ENCODE data around the gene NPB. TPM values are rescaled to one million over a fixed set of nuclear protein-coding genes. Genes with fewer than 3 reads are reported as not detected.

The NPB gene
- polyA plus RNA-seq, 1 of the 3 experiments (the other 2 are of a cell fraction) = 2.4 TPM

DNA sequence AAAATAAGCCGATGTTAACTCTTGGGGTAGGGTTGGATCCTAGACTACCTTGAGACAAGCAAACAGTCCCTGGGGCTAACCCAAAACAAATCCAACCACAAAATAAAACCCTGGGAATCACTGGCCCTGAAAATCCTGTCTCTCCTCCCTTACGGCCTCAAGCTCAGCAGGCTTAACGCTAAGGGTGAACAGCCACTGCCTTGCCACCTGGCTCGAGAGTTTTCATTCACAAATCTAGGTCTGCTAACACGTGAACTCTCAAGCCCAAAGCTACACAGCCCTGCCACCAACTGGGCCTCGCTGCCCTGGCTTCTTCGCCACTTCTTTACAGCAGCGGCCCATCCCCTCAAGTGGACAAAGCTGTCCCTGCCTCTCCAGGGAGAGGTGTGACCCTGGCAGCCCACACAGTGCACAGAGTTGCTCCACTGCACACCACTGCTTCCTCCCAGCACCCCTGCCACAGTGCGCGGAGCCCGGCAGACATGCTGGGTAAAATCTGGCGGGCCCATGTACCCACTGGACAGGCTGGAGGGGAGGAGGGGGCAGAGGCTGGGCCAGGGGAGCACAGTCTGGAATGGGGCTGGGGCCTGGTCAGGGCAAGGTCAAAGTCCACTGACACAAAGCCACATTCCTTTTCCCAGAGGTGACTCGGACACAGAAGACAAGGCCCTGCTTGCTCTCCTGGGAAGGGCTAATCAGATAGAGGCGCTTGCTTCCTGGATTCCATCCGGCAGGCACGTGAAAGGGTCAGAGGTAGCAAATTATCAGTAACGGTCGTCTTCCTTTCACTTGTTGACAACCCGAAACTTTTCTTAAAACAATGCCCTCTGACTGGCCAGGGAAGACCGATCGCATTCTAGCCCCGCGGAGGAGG, 8.2 kb downstream of the NPB start:
- ChIA-PET CTCF (interaction anchor here (0.7 to 3.8 kb wide), 12 partner anchors 18 to 176 kb away, joined by 3 to 20 read pairs (median 3); partner anchors contain the start of gene P4HB), POLR2A (interaction anchor here (0.6 to 1.7 kb wide), 3 partner anchors 9 to 27 kb away, joined by 3 to 6 read pairs (median 3); no protein-coding TSS in a partner anchor)
- Histone ChIP-seq H3K27ac (ENCODE audit: low read depth in 2 of 2, low read length in 1 of 2) (no peak overlapping the region), H2AFZ (ENCODE audit: low read depth) (no peak overlapping the region; the same call in 1 of the 2 replicates), H3K4me1 (ENCODE audit: control insufficient read depth in 1 of 2, insufficient read depth in 2 of 2, low read depth in 1 of 2, low read length in 1 of 2) (peaks cover 8 to 14% of the 10 kb centered on the region in 2 experiments; a peak in 2 of 4 replicates), H3K9me3 (no peaks in the 10 kb centered on the region), H3K4me2 (peak overlapping the region; percentile 100), H4K20me1 (ENCODE audit: insufficient read depth) (peaks cover 16% of the 10 kb centered on the region), H3K4me3 (ENCODE audit: low read depth in 2 of 2, low read length in 1 of 2) (peak overlapping the region; percentile 85 to 96), H3K9me2 (no peaks in the 10 kb centered on the region), H3K79me2 (ENCODE audit: insufficient read depth) (peaks cover 10% of the 10 kb centered on the region; the same call in 1 of the 2 replicates), H3F3A (replicated peaks; ENCODE audit: insufficient read depth) (peaks cover 12% of the 10 kb centered on the region), H3K9ac (peak overlapping the region; percentile 71), H3K27me3 (ENCODE audit: insufficient read depth) (no peaks in the 10 kb centered on the region), H3K36me3 (replicated peaks in 1 of 2; ENCODE audit: control insufficient read depth in 1 of 2, insufficient read depth in 2 of 2, low read length in 1 of 2) (peaks cover 19 to 71% of the 10 kb centered on the region in 2 experiments)
- TF ChIP-seq CHD2 (IDR thresholded peaks at IDR 0.05; ENCODE audit: low read length, partially characterized antibody) = no peak
- TF ChIP-seq EZH2phosphoT487 (IDR thresholded peaks at IDR 0.05; ENCODE audit: borderline replicate concordance, low read depth) = no peak
- TF ChIP-seq, protein P1, sequence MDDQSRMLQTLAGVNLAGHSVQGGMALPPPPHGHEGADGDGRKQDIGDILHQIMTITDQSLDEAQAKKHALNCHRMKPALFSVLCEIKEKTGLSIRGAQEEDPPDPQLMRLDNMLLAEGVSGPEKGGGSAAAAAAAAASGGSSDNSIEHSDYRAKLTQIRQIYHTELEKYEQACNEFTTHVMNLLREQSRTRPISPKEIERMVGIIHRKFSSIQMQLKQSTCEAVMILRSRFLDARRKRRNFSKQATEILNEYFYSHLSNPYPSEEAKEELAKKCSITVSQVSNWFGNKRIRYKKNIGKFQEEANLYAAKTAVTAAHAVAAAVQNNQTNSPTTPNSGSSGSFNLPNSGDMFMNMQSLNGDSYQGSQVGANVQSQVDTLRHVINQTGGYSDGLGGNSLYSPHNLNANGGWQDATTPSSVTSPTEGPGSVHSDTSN (IDR thresholded peaks at IDR 0.05) = no peak
- TF ChIP-seq, protein P2, sequence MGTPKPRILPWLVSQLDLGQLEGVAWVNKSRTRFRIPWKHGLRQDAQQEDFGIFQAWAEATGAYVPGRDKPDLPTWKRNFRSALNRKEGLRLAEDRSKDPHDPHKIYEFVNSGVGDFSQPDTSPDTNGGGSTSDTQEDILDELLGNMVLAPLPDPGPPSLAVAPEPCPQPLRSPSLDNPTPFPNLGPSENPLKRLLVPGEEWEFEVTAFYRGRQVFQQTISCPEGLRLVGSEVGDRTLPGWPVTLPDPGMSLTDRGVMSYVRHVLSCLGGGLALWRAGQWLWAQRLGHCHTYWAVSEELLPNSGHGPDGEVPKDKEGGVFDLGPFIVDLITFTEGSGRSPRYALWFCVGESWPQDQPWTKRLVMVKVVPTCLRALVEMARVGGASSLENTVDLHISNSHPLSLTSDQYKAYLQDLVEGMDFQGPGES (IDR thresholded peaks at IDR 0.05; ENCODE audit: low read depth, low read length) = no peak
- TF ChIP-seq RXRA (IDR thresholded peaks at IDR 0.05; ENCODE audit: borderline replicate concordance, low read depth) = no peak
- no peak for TF ChIP-seq TEAD4 (IDR thresholded peaks at IDR 0.05; ENCODE audit: borderline replicate concordance, insufficient read depth)
- TF ChIP-seq, protein P3, sequence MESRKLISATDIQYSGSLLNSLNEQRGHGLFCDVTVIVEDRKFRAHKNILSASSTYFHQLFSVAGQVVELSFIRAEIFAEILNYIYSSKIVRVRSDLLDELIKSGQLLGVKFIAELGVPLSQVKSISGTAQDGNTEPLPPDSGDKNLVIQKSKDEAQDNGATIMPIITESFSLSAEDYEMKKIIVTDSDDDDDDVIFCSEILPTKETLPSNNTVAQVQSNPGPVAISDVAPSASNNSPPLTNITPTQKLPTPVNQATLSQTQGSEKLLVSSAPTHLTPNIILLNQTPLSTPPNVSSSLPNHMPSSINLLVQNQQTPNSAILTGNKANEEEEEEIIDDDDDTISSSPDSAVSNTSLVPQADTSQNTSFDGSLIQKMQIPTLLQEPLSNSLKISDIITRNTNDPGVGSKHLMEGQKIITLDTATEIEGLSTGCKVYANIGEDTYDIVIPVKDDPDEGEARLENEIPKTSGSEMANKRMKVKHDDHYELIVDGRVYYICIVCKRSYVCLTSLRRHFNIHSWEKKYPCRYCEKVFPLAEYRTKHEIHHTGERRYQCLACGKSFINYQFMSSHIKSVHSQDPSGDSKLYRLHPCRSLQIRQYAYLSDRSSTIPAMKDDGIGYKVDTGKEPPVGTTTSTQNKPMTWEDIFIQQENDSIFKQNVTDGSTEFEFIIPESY (IDR thresholded peaks at IDR 0.05; ENCODE audit: borderline replicate concordance, low read depth) = no peak
- TF ChIP-seq RCOR1 (IDR thresholded peaks at IDR 0.05; ENCODE audit: low read length) = no peak
- TF ChIP-seq, protein P4, sequence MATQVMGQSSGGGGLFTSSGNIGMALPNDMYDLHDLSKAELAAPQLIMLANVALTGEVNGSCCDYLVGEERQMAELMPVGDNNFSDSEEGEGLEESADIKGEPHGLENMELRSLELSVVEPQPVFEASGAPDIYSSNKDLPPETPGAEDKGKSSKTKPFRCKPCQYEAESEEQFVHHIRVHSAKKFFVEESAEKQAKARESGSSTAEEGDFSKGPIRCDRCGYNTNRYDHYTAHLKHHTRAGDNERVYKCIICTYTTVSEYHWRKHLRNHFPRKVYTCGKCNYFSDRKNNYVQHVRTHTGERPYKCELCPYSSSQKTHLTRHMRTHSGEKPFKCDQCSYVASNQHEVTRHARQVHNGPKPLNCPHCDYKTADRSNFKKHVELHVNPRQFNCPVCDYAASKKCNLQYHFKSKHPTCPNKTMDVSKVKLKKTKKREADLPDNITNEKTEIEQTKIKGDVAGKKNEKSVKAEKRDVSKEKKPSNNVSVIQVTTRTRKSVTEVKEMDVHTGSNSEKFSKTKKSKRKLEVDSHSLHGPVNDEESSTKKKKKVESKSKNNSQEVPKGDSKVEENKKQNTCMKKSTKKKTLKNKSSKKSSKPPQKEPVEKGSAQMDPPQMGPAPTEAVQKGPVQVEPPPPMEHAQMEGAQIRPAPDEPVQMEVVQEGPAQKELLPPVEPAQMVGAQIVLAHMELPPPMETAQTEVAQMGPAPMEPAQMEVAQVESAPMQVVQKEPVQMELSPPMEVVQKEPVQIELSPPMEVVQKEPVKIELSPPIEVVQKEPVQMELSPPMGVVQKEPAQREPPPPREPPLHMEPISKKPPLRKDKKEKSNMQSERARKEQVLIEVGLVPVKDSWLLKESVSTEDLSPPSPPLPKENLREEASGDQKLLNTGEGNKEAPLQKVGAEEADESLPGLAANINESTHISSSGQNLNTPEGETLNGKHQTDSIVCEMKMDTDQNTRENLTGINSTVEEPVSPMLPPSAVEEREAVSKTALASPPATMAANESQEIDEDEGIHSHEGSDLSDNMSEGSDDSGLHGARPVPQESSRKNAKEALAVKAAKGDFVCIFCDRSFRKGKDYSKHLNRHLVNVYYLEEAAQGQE (IDR thresholded peaks at IDR 0.05; ENCODE audit: low read depth, low read length) = no peak
- no peak for TF ChIP-seq RFX5 (IDR thresholded peaks at IDR 0.05; ENCODE audit: low read length)
- TF ChIP-seq NFIC (IDR thresholded peaks at IDR 0.05; ENCODE audit: borderline replicate concordance) = no peak
- TF ChIP-seq SMC3 (IDR thresholded peaks at IDR 0.05; ENCODE audit: low read depth, low read length) = no peak
- no peak for TF ChIP-seq NRF1 (IDR thresholded peaks at IDR 0.05; ENCODE audit: low read depth, low read length)
- no peak for TF ChIP-seq YY1 (IDR thresholded peaks at IDR 0.05; ENCODE audit: low read depth)
- peak; percentile 66 for DNase-seq
- 63% methylated on average over 18 of the region's 23 CpGs for WGBS (ENCODE audit: low lambda C conversion rate)
